PFSK-1 (cell line): ENCODE measurements around the gene MGAT5.

Experiments used
- FOXP2 ChIP-seq: optimal IDR thresholded peaks from 2 replicates; pipeline ENCODE3; 2011; ENCODE audit warnings: borderline replicate concordance, control low read depth, inconsistent platforms; ENCODE audit not compliant: insufficient read depth; ENCODE audit errors: extremely low read length, extremely low read depth
- POLR2AphosphoS5 ChIP-seq: IDR thresholded peaks from 2 replicates; pipeline ENCODE4 v1.6.1; 2012; ENCODE audit warnings: low read depth, mild to moderate bottlenecking, control low read depth, low read length, moderate library complexity
- REST ChIP-seq, 2 experiments: IDR thresholded peaks; 2 replicates each; pipeline versions ENCODE4 v1.6.1 to v1.8.0; 2011 to 2012; ENCODE audit warnings: low read depth in 2 of 2, low read length in 2 of 2, control low read depth in 1 of 2, inconsistent platforms in 1 of 2, mild to moderate bottlenecking in 1 of 2, moderate library complexity in 1 of 2; ENCODE audit not compliant: insufficient read depth in 1 of 2
- SIN3A ChIP-seq: IDR thresholded peaks from 2 replicates; pipeline ENCODE4 v1.6.1; 2012; ENCODE audit warnings: mild to moderate bottlenecking, low read length, moderate library complexity, borderline replicate concordance; ENCODE audit not compliant: insufficient read depth
- TAF1 ChIP-seq: IDR thresholded peaks from 2 replicates; pipeline ENCODE4 v1.6.1; 2012; ENCODE audit warnings: low read length, control low read depth, borderline replicate concordance; ENCODE audit not compliant: insufficient read depth

The MGAT5 gene

GRCh38 chr2:134431838-134432434 is 178.1 kb downstream of the MGAT5 start:
- TF ChIP-seq SIN3A: no peak
- TF ChIP-seq POLR2AphosphoS5: no peak
- TF ChIP-seq FOXP2: no peak
- no peak for TF ChIP-seq TAF1
- TF ChIP-seq REST (IDR thresholded peaks at IDR 0.05; ENCODE audit: insufficient read depth in 1 of 2, low read depth in 2 of 2, low read length in 2 of 2): no peak

GRCh38 chr2:134432435-134432883 is 178.6 kb downstream of the MGAT5 start:
- TF ChIP-seq TAF1 (no peak), FOXP2 (no peak), POLR2AphosphoS5 (no peak), SIN3A (no peak), REST (IDR thresholded peaks at IDR 0.05; ENCODE audit: insufficient read depth in 1 of 2, low read depth in 2 of 2, low read length in 2 of 2) (no peak)

GRCh38 chr2:134433469-134433868 is 179.6 kb downstream of the MGAT5 start:
- TF ChIP-seq SIN3A (no peak), POLR2AphosphoS5 (no peak), REST (IDR thresholded peaks at IDR 0.05; ENCODE audit: insufficient read depth in 1 of 2, low read depth in 2 of 2, low read length in 2 of 2) (no peak)

- TF ChIP-seq SIN3A (no peak), TAF1 (no peak), FOXP2 (no peak), REST (IDR thresholded peaks at IDR 0.05; ENCODE audit: insufficient read depth in 1 of 2, low read depth in 2 of 2, low read length in 2 of 2) (no peak), POLR2AphosphoS5 (no peak)
Measured at GRCh38 chr2:134433979-134434378, 180.1 kb downstream of the MGAT5 start.

- TF ChIP-seq FOXP2: no peak
- TF ChIP-seq POLR2AphosphoS5: no peak
- no peak for TF ChIP-seq REST (IDR thresholded peaks at IDR 0.05; ENCODE audit: insufficient read depth in 1 of 2, low read depth in 2 of 2, low read length in 2 of 2)
- no peak for TF ChIP-seq SIN3A
- TF ChIP-seq TAF1: no peak
Measured at GRCh38 chr2:134435505-134435904, 181.6 kb downstream of the MGAT5 start.
